LNCAP (cell line): ENCODE measurements around the gene CEP70.

Experiments used
- TF ChIP-seq, protein P1 (sequence below): fragments of 450-650 bp; IDR thresholded peaks from 2 replicates; pipeline ENCODE4 v1.5.1; 2017; ENCODE audit warnings: mild to moderate bottlenecking

Gene CEP70

DNA sequence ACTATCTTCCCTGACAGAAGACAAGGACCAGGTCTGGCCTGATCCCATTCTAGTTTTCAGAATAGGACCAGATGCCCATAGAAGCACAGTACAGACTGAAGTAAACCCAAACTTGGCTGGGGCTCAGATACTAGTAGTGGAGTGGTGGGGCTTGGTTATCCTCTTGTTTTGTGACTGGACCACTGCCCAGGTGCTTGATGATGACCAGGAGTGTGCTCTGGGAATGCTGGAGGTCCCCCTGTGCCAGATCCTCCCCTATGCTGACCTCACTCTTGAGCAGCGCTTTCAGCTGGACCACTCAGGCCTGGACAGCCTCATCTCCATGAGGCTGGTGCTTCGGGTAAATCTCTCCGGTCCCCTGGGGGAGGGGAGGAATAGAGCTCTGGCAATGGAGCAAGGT, 123.4 kb downstream of the CEP70 start:
- TF ChIP-seq, protein P1, sequence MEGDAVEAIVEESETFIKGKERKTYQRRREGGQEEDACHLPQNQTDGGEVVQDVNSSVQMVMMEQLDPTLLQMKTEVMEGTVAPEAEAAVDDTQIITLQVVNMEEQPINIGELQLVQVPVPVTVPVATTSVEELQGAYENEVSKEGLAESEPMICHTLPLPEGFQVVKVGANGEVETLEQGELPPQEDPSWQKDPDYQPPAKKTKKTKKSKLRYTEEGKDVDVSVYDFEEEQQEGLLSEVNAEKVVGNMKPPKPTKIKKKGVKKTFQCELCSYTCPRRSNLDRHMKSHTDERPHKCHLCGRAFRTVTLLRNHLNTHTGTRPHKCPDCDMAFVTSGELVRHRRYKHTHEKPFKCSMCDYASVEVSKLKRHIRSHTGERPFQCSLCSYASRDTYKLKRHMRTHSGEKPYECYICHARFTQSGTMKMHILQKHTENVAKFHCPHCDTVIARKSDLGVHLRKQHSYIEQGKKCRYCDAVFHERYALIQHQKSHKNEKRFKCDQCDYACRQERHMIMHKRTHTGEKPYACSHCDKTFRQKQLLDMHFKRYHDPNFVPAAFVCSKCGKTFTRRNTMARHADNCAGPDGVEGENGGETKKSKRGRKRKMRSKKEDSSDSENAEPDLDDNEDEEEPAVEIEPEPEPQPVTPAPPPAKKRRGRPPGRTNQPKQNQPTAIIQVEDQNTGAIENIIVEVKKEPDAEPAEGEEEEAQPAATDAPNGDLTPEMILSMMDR: no peak

DNA sequence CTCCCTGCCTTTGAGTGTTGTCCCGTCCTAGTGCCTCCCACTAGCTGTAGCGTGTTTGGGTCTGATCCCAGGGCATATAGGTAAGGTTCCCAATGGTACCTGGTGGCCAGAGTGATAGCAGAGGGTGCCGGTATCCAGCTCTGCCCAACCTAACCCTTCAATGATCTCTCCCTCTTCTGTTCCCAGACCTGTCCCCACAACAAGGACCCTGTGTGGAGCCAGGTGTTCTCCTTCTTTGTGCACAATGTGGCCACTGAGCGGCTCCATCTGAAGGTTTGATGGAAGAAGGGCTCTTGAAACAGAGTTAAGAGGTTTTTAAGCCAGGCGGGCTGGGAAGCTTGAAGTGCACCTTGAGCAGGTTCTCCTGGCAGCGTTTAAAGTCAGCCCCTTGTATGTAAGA, 124.2 kb downstream of the CEP70 start:
- TF ChIP-seq, protein P1: no peak

DNA sequence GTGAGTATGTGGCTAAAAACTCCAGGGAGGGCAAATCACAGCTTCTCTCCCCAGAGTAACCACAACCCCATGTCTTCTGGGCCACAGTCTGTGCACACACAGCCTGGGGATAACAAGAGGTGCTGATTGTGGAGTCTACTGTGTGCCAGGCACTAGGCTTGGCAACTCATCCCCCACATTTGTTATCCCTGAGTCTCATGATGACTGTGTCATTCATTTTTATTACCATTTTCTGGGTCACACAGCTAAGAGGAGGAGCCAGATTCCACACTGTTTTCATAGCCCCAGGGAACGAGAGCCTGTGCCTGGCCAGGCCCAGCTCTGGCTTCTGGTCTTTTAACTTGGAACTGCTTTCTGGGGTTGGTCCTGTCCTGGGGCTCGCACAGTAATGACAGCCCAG, 125.2 kb downstream of the CEP70 start:
- TF ChIP-seq, protein P1: no peak

DNA sequence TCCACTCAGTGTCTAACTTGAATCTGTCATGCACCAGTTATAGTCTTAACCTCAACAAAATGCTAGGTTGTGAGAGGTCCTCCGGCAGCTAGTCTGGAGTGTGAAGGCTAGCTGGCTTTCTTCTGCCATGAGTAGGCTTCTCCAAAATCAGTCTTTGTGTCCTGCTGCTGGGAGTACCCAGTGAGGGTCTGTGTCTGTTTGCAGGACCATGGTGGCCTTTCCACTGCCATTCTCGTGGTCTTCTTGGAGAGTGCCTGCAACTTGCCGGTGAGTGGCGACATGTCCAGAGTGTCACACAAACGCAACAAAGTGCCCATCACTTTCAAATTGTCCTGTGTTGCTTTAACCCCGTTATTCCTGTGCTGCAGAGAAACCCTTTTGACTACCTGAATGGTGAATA, 125.6 kb downstream of the CEP70 start:
- TF ChIP-seq, protein P1: no peak

DNA sequence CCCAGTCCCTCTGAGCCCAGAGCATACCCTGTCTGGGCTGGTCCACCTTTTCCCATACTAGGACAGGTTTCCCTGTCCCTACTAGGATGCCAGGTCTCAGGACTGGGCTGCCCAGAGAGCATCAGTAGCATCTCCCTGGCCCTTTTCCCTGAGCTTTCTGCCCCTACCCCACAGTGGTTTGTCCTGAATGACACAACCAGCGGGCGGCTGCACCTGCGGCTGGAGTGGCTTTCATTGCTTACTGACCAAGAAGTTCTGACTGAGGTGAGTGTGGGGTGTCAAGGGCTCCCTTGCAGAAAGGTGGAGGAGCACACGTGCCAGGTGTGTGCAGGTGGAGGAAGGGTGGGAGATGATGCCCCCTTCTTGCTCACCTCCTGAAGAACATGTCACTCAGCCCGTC, 126.1 kb downstream of the CEP70 start:
- TF ChIP-seq, protein P1: no peak

DNA sequence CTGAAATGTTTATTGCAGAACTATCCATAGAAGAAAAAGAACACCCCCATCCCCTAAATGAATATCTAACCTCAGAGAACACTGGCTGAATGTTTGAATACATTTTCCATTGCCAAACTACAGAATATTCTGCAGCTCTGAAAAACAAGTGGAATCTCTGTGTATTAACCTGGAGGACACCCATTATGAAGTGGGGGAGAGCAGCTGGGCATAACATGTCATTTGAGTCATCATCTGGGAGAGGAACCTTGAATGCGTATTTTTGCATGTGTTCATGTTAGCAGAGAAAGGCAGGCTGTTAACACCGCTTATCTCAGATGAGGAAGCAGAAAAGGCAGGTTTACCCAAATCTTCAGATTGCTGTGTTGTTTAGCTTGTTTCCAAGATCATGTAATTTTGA, 128.1 kb downstream of the CEP70 start:
- TF ChIP-seq, protein P1: no peak

DNA sequence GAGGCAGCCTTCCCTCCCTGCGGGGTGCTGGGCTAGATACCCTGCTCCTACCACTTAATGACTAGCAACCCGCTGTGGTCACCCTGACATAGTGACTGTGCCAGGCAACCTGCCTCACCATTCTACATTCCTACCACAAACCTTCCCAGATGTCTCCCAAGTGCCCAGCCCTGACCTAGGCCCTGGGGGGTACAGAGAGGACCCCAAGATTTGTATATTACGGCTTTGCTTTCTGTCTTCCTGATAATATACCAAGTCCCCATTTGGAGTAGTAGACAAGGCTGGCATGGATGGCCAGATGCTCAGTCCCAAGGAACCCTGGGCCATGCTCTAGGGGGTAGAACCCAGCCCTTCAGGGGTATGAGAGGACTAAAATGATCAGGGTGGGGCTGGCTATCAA, 128.6 kb downstream of the CEP70 start:
- TF ChIP-seq, protein P1: no peak

DNA sequence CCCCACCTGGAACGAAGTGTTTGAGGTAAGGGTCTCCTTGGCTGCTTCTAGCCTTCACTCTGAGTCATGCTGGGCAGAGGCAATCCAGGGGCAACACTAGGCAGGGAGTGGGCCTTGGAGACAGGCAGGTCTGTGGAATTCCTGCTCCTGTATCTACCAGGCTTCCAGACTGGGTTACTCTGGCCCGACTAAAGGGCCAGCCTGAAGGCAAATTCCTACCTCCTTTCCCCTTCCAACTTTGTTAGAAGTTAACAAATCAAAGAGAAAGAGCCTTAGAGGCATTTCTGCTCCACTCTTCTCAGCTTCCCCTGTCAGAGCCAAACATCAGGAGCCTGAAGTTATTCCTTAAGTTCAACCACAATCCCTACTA, 129.6 kb downstream of the CEP70 start:
- TF ChIP-seq, protein P1: no peak
